GM23338 (cell line): ENCODE data around the gene SLC2A9.

Experiments
- CTCF ChIP-seq, 2 experiments: fragments of 200-600 bp in 1 of 2; sonication (generic) in 1 of 2; conservative IDR thresholded peaks; 2 replicates each; pipeline versions ENCODE4 v1.5.1 to v1.6.1; 2016 to 2017; ENCODE audit warnings: antibody characterized with exemption in 2 of 2, low read depth in 2 of 2, mild to moderate bottlenecking in 2 of 2, moderate library complexity in 1 of 2
- EZH2 ChIP-seq: fragments of 200-600 bp; sonication (generic); IDR thresholded peaks from one replicate; pipeline ENCODE4 v1.8.0; 2017; ENCODE audit warnings: antibody characterized with exemption, mild to moderate bottlenecking, low read depth; ENCODE audit not compliant: unreplicated experiment
- JUNB ChIP-seq: IDR thresholded peaks from one replicate; pipeline ENCODE4 v1.6.1; 2016; ENCODE audit warnings: antibody characterized with exemption; ENCODE audit not compliant: unreplicated experiment

GRCh38 chr4:10011885-10012284 is 9.4 kb downstream of the SLC2A9 start:
- TF ChIP-seq CTCF (conservative IDR thresholded peaks at IDR 0.05; ENCODE audit: low read depth in 2 of 2) = no peak
- TF ChIP-seq JUNB = no peak
- no peak for TF ChIP-seq EZH2
